ENCODE data around the gene MGA.

- TF ChIP-seq CTCF (IDR thresholded peaks at IDR 0.05) (no peak), POLR2A (IDR thresholded peaks at IDR 0.05) (no peak)
Measured at GRCh38 chr15:41713047-41713446, 52.8 kb downstream of the MGA start.
